ENCODE data around the gene CDH8. TPM values are rescaled to one million over a fixed set of nuclear protein-coding genes. Genes with fewer than 3 reads are reported as not detected.

Gene CDH8
- total RNA-seq, 1 experiment from 2014 or later, result 2.5 TPM

- TF ChIP-seq POLR2A (IDR thresholded peaks at IDR 0.05; ENCODE audit: borderline replicate concordance, extremely low read depth, insufficient read depth, insufficient read length) (no peak), EGR1 (IDR thresholded peaks at IDR 0.05; ENCODE audit: low read depth) (no peak), ZFX (IDR thresholded peaks at IDR 0.05) (no peak), SP1 (IDR thresholded peaks at IDR 0.05; ENCODE audit: low read depth) (no peak)
Observed at GRCh38 chr16:61862221-61863155, 173.8 kb downstream of the CDH8 start (continued).

GRCh38 chr16:61858988-61859387, 177.2 kb downstream of the CDH8 start:
- H3K4me1 ChIP-seq (ENCODE audit: control insufficient read depth in 1 of 2, insufficient read depth in 2 of 2, low read length in 2 of 2), result no peaks in the 10 kb centered on the region
- no peaks in the 10 kb centered on the region for H3K9me2 ChIP-seq (ENCODE audit: insufficient read depth)
- H3K27ac ChIP-seq (ENCODE audit: low read depth, low read length), result no peak overlapping the region
- no peaks in the 10 kb centered on the region for H4K20me1 ChIP-seq (ENCODE audit: insufficient read depth)
- no peak overlapping the region for H3K9ac ChIP-seq (ENCODE audit: low read length)
- H2AFZ ChIP-seq (ENCODE audit: low read depth, low read length, poor library complexity, severe bottlenecking), result no peak overlapping the region
- H3K4me3 ChIP-seq (replicated peaks in 1 of 2; ENCODE audit: low read depth in 1 of 2, low read length in 2 of 2), result no peak overlapping the region
- no TSS peak for BruUV-seq (replicated peaks)
- no peak for TF ChIP-seq REST (IDR thresholded peaks at IDR 0.05; ENCODE audit: low read depth)
- RAD21 ChIA-PET (ENCODE audit: low non-redundant PET in 1 of 2, low total read pairs in 2 of 2, uncharacterized antibody in 2 of 2, unreplicated experiment in 2 of 2), result no interaction called here
- POLR2A ChIA-PET, result no interaction called here
- intact Hi-C loops (cut with micrococcal nuclease), result no loop called here
- H3K79me2 ChIP-seq (ENCODE audit: insufficient read depth, low read length), result no peaks in the 10 kb centered on the region
- H3K27me3 ChIP-seq (ENCODE audit: insufficient read depth, low read length), result no peaks in the 10 kb centered on the region
- CTCF ChIA-PET, result no interaction called here
- H3K4me2 ChIP-seq (ENCODE audit: low read length), result no peak overlapping the region
- peaks cover 10 to 19% of the 10 kb centered on the region in 2 experiments; a peak in 2 of 4 replicates for H3K9me3 ChIP-seq (ENCODE audit: control insufficient read depth in 1 of 2, insufficient read depth in 1 of 2, low read depth in 1 of 2, low read length in 2 of 2)
- ATAC-seq, result no peak
- DNase-seq (ENCODE audit: low read depth, low spot score), result no peak
- no peaks in the 10 kb centered on the region for H3K36me3 ChIP-seq (ENCODE audit: control insufficient read depth in 1 of 2, insufficient read depth in 2 of 2, low read length in 2 of 2)
